Nephron progenitor cell (in vitro differentiated cells): Measurements from ENCODE around the gene PLA2G4B.
A peak's percentile ranks its signal among the peaks of the same experiment; 100 is the strongest.

Experiments
- DNase-seq: peaks from one replicate; pipeline ENCODE4 v3.0.0; 2021
- H3K27ac Mint-ChIP-seq: 2 replicates; pipeline ENCODE4 v1.8.0; 2021; ENCODE audit warnings: mild to moderate bottlenecking, moderate library complexity, mixed read lengths
- H3K27me3 Mint-ChIP-seq: 2 replicates; pipeline ENCODE4 v1.8.0; 2021; ENCODE audit warnings: mild to moderate bottlenecking, low read depth, mixed read lengths; ENCODE audit not compliant: poor library complexity
- H3K36me3 Mint-ChIP-seq: 2 replicates; pipeline ENCODE4 v1.8.0; 2021; ENCODE audit warnings: low read depth, mixed read lengths
- H3K4me1 Mint-ChIP-seq: 2 replicates; pipeline ENCODE4 v1.8.0; 2021; ENCODE audit warnings: mixed read lengths
- H3K4me3 Mint-ChIP-seq: 2 replicates; pipeline ENCODE4 v1.8.0; 2021; ENCODE audit warnings: mild to moderate bottlenecking, moderate library complexity, mixed read lengths
- H3K9me3 Mint-ChIP-seq: 2 replicates; pipeline ENCODE4 v1.8.0; 2021; ENCODE audit warnings: mild to moderate bottlenecking, moderate library complexity, mixed read lengths
- CTCF ChIP-seq: fragments of 200-600 bp; sonication (generic); IDR thresholded peaks from 2 replicates; pipeline ENCODE4 v1.5.0; 2021; ENCODE audit warnings: antibody characterized with exemption

Gene PLA2G4B

GRCh38 chr15:41799488-41799805 is 39.2 kb upstream of the PLA2G4B start:
- Mint-ChIP-seq H3K4me1 (peaks cover 35% of the 10 kb centered on the region), H3K36me3 (peaks cover 19% of the 10 kb centered on the region), H3K27ac (no peak overlapping the region), H3K27me3 (no peaks in the 10 kb centered on the region), H3K9me3 (no peaks in the 10 kb centered on the region), H3K4me3 (no peak overlapping the region)
- no peak for TF ChIP-seq CTCF
- DNase-seq = no peak

- Mint-ChIP-seq H3K4me3 (no peak overlapping the region), H3K9me3 (no peaks in the 10 kb centered on the region), H3K27ac (no peak overlapping the region), H3K27me3 (peaks cover 3% of the 10 kb centered on the region), H3K4me1 (peaks cover 35% of the 10 kb centered on the region), H3K36me3 (peaks cover 19% of the 10 kb centered on the region)
- TF ChIP-seq CTCF = no peak
- no peak for DNase-seq
Measured at GRCh38 chr15:41801185-41801584, 37.5 kb upstream of the PLA2G4B start.

DNA sequence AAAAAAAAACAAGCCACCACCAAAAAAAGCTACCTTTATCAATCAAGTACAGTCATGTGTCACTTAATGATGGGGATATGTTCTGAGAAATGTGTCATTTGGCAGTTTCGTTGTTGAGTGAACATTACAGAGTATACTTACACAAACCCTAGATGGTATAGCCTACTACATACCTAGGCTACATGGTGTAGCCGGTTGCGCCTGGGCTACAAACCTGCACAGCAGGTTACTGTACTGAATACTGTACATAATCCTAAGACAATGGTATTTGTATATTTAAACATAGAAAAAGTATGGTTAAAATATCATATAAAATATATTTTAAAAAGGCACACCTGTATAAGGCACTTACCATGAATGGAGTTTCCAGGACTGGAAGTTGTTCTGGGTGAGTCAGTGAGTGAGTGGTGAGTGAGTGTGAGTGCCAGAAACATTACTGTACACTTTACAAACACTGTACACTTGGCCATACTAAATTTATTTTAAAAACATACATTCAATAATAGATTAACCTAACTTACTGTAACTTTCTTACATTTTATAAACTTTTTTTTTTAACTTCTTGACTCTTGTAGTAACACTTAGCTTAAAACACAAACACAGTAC is 36.7 kb upstream of the PLA2G4B start:
- H3K4me3 Mint-ChIP-seq = no peak overlapping the region
- H3K36me3 Mint-ChIP-seq = peaks cover 19% of the 10 kb centered on the region
- H3K27ac Mint-ChIP-seq = no peak overlapping the region
- TF ChIP-seq CTCF = no peak
- H3K9me3 Mint-ChIP-seq = no peaks in the 10 kb centered on the region
- H3K27me3 Mint-ChIP-seq = peaks cover 4% of the 10 kb centered on the region
- H3K4me1 Mint-ChIP-seq = peaks cover 28% of the 10 kb centered on the region
- DNase-seq = no peak

DNA sequence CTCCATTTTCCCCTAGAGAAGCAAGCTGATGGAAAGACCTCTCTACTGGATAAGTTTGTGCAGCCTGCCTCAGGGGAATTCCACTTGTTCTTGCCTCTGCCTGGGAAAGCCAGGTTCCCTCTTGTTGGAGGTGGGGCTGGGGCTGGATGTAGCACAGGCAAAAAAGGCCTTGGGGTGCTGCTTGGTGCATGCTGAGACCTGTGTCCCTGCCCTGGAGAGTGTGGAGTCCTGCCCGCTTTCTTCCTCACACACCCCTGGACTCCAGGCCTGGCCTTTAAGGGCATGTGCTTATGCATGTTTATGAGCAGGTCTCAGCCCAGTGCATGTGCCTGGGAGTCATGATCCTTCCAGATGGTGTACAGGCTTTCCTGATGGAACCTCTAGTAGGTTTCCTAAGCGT is 34.3 kb upstream of the PLA2G4B start:
- Mint-ChIP-seq H3K27ac (peak overlapping the region; percentile 62), H3K4me3 (no peak overlapping the region), H3K9me3 (no peaks in the 10 kb centered on the region), H3K27me3 (peaks cover 4% of the 10 kb centered on the region), H3K36me3 (peaks cover 19% of the 10 kb centered on the region), H3K4me1 (peaks cover 16% of the 10 kb centered on the region)
- no peak for TF ChIP-seq CTCF
- DNase-seq = no peak

GRCh38 chr15:41804916-41805666 is 33.6 kb upstream of the PLA2G4B start:
- no peak overlapping the region for H3K4me3 Mint-ChIP-seq
- H3K27ac Mint-ChIP-seq = peak overlapping the region; percentile 62
- TF ChIP-seq CTCF = no peak
- no peaks in the 10 kb centered on the region for H3K9me3 Mint-ChIP-seq
- H3K36me3 Mint-ChIP-seq = peaks cover 13% of the 10 kb centered on the region
- no peak for DNase-seq
- H3K27me3 Mint-ChIP-seq = peaks cover 4% of the 10 kb centered on the region
- H3K4me1 Mint-ChIP-seq = peaks cover 16% of the 10 kb centered on the region

DNA sequence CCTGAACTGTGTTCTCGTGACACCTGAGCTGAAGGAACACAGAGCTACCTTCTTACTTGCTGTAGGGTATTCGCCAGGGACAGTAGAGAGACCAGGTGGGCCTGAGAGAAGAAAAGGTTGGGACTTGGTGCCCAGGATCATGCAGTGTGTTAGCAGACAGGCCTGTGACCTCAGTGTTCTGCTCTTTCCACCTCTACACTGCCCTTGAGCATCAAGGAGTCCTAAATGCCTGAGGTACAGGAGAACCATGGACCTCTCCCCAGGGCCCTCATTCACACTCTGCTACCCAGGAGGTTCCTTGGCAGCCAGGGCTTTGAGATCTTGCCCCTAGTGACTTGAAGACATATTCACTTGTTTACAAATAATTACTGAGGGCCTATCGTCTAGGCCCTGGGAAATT is 32.9 kb upstream of the PLA2G4B start:
- Mint-ChIP-seq H3K4me1 (peaks cover 16% of the 10 kb centered on the region), H3K27me3 (peaks cover 4% of the 10 kb centered on the region), H3K9me3 (no peaks in the 10 kb centered on the region), H3K27ac (peak overlapping the region; percentile 28), H3K36me3 (peaks cover 7% of the 10 kb centered on the region), H3K4me3 (no peak overlapping the region)
- DNase-seq = no peak
- TF ChIP-seq CTCF = no peak
